ENCODE data around the gene TOX4. TPM values are rescaled to one million over a fixed set of nuclear protein-coding genes. Genes with fewer than 3 reads are reported as not detected.

The TOX4 gene
- total RNA-seq, 1 donor from 2014 or later = 70.6 TPM

DNA sequence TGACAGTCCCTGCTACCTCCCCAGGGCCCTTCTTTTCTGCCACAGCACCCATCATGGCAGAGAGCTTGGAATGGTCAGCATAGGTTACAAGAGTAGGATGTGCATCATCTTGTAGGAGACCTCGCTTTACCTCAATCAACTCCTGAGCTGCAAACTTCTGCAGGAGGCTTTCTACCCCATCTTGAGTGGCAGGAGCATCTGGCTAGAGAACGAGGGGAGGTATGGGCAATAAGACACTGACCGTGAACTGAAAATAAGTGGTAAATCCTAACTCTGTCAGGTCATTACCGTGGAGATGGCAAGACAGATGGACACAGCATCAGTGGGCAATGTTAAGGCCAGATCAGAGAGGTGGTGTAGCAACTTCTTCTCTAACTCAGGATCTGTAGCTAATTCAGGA is 26.4 kb downstream of the TOX4 start:
- no peak for ATAC-seq

DNA sequence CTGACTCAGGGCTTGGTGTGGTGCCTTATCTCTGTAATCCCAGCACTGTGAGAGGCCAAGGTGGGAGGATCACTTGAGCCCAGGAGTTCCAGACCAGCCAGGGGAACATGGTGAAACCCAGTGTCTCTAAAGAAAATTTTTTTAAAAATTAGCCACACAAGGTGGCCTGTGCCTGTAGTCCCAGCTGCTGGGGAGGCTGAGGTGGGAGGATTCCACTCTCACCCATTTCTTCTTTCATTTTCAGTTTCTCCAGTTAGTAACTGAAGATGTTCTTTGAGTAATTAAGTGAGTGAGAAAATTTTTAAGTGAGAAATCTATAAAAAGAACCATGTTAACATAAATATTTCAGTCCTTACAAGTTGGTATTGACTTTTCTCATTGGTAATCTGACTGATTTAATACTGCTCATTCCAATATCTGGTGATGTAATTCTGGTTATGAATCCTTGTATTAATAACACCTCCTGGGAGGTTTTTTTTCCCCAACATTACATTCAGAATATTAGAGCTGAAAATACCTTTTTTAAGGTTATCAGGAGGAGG is 28.1 kb downstream of the TOX4 start:
- no peak for ATAC-seq

DNA sequence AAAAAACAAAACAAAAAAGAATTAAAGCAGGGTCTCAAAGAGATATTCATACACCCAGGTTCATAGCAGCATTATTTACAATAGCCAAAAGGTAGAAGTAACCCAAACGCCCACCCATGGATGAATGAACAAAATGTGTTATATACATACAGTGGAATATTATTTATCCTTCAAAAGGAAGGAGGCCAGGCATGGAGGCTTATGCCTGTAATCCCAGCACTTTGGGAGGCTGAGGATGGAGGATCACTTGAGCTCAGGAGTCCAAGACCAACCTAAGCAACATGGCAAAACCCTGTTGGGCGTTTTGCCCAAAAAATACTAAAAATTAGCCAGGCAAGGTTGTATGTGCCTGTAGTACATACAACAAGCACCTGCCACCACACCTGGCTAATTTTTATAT is 29.6 kb downstream of the TOX4 start:
- no peak for ATAC-seq

DNA sequence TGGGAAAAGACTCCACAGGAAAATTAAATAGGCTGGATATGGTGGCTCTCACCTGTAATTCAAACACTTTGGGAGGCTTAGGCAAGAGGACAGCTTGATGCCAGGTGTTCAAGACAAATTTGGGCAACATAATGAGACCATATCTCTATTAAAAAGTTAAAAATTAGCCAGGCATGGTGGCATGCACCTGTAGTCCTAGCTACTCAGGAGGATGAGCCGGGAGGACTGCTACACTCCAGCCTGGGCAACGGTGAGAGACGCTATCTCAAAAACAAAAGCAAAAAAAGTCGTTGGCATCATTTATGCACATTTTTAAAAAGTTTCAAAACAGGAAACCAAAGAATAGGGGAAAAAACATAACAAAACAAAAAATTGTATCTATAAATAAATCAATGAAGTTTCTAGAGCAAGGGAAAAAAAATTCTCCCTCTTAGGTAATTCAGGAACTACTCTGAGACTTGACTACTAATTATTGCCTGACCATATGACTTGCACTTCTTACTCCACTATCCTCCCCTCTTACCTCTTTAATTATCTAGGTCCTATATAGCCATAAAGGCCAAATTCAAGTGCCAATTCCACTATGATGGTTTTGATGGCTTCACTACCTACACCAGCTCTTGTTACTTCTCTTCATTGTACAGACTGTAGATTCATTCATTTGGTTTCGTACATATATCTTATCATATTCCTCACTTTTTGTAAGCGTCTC is 32.6 kb downstream of the TOX4 start:
- no peak for ATAC-seq

DNA sequence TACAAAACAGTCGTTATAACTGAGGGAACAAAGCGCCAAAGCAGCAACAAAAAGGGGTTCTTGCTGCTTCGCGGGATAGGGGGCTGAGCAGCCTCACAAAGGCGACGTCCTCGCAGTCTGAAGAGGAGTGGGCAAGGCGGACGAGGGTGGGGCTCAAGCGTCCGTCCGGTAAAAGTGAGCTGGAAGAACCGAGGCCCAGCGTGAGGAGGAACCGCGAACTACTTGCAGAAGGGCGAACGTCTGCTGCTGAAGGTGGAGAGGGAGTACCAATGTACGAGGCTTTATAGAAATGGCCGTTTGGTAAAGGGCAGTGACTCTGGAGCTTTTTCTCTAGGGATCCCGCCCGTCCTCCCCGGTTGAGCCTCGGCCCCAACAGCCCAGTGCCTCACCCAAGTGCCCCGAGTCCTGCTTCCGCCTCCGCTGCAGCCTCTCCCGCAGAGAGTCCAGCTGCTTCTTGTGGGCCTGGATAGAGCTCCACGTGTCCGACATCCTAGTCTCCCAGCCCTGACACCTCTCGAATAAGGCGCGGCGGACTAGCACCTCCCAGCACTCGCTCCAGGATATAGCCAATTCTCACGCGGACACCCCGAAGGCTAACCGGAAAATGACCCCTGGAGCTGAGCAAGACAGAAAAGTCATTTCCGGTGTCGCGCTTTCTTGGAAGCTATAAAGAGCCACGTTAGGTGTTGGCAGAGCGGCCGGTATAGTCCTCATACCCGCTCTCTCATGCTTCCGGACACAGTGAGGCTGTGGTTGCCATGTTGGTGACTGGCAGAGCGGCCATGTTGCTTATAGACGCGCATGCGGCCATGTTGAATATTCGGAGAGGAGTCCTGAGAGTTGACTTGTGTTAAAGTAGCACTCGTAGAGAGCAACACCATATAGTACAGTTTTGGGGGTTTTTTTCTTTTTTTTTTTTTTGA is 34.0 kb downstream of the TOX4 start, which contains the start of gene METTL3:
Gene METTL3, minus strand, starts transcription at position 606 of the 923 bp plus-strand sequence. Its CDS starts 117 bp downstream, at position 489.
- ATAC-seq = peak; percentile 100

DNA sequence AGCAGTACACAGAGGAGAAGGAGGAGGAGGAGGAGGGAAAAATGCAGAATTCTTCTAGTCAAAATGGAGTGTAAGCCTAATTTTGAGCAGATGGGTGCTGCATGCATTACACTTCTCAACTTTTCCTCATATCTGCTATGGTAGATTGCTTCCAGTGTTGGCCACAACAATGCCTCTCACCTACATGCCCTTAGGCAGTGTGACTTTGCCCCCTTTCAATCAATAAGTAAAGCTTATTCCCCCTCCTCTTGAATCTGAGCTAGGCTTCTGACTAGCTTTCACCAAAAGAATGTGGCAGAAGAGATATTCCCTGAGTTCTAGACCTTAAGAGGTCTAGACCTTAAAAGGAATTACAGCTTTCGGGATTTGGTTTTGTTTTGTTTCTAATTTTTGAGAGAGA is 37.3 kb downstream of the TOX4 start:
- ATAC-seq = no peak

DNA sequence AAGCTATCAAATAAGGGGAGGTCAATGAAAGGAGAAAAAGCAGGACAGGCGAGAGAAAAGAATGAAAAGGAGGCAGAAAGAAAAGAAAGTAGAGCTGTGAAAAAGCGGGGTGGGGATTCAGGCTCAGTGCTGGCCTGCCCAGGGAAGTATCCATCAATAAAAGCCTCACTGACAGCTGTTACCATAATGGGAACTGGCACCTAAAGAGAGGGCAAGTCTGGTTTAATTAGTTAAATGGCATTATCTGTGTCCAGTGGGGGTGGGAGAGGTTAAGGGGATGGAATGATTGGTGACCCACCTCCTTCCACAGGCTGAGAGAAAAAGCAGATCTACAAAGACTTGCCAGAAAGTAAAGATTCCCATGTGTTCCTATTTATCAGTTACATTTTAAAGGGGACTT is 41.7 kb downstream of the TOX4 start:
- no peak for ATAC-seq

DNA sequence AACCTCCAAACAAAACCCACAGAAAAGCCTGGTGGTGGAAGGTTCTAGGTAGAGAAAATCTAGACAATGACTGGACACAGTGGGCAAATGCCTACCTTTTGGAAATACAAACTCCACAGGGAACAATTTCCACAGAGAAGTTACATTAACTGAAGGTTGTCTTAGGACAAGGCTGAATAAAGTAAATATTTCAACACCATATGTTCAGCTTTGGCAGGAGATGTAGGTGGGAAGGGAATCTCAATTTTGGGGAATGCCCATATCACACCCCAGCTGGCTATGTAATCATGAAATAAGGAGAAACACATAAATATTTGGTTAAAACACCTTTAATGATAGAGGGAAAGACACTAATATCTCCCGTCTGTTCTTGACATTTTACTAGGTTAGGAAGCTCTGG is 43.8 kb downstream of the TOX4 start:
- no peak for ATAC-seq

DNA sequence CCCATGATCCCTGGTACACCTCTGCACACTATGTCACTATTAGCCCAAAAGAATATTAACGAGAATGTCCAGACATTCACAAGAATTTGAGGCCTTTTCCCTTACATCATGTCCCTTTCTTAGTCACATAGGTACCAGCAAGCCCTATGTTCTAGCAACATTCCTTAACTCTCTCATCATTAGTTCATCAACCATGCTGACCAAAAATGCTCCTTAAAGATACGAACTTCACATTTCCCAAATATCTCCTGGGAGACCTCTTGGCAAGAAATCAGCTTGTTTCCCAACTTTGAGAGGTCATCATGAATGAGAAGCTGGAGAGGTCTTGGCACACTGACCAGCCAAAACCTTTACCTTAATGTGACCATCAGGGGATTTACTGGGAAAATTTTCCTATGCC is 44.5 kb downstream of the TOX4 start:
- no peak for ATAC-seq

DNA sequence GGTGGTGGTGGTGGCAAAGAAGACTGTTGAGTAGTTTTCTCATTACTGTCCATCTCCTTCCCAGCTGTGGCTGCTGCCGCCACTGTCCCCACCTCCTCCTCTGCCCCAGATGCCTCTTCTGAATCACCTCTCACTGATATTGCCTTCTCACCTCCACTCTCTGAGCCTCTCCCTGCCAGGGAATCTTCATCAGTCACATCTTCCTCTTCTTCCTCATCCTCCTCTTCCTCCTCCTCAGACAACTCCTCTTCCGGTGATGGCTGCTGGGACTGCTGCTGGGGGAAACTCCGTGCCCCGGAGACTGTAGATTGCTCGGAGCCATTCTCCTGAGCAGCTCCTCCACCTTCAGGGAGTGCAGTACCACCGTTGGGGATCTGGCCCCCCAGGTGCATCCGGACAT is 46.2 kb downstream of the TOX4 start:
- no peak for ATAC-seq

DNA sequence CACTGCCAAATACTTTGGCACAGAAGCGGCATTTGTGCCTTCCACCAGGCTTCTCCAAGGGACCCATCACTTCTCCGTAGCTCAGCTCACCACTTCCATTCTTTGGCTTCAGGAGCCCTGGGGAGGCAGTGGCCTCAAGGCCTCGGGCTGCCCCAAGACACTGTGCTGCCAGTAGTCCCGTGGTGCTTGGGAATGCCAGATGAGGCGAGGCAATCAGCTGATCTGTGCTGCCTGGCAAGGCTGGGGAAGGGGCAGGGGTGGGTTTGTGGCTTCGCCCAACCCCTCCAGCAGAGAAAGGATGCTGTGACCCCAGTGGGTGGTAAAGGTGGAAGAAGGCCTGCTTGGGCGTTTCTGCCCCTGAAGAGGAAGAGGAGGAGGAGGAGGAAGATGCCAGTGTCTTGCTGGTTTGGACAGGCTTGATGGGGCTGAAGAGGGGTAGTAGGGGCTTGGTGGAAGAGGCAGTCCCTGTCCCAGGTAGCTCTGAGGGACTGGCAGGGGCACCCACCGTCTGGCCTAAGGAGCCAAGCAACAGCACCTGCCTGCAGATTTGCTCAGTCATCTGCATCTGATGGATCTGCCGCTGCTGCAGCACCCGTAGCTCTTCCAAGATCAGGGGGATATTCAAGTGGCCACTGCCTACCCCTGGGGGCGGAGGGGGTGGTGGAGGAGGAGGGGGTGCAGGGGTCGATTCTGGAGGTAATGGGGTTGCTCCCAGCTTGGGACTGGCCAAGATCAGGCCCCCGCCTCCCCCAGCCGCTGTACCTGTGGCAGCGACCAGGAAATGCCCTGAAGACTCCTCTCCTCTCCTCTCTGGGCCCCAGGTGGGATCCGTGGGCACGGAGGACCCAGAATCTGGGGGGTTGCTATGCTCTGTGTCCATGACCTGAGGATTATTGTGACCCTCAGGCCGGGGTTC is 47.8 kb downstream of the TOX4 start:
- no peak for ATAC-seq

DNA sequence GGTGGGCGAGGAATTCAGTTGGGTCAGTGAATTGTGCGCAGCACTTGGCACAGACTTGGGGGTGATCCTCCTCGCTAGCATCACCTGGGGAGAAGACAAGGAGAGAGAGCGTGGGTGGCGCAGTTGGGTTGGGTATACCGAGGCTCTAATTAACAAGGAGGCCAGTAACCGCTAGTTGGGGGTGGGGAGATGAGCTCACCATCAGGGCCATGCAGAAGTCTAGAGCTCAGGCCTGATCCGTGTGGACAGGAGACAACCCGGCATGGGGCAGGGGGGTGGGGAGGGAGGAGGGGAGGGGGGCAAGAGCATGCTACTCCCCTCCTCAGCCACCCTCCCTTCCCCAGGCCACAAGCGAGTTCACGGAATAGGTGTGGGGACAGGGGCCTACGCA is 48.6 kb downstream of the TOX4 start:
- peak; percentile 13 for ATAC-seq

DNA sequence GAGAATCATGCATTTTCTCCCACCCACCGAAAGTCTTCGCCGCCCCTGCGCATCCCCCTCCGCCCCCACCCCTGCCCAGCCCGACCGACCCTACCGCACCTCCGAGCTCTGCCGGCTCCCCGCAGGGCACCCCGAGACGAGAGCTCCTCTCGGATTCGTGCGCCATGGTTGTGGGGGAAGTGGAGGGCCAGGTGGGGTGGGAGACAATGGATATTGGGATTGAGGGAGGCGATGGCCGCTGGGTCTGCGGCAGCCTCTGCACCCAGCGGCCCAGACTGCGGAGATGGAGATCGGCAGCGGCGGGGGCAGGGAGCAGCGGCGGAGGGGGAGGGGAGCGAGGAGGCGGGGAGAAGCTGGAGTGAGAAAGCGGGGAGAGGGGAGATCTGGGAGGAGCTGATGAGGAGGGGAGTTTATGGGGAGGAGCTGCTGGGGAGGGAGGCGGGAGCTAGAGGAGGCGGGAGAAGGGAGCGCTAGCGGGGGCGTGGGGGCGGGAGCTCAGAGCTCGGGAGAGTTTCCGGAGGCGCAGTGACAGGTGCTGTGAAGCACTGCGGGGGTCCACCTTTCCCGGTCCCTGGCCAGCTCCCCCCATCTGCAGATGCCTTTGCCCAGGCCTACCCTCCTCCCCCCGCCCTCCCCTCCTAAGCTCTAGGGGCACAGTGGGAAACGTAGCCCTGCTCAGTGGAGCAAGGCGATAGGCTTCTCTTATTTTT is 49.1 kb downstream of the TOX4 start, which contains the start of gene SALL2:
Gene SALL2, minus strand, starts transcription at position 385 of the 710 bp plus-strand sequence. Its CDS starts 219 bp downstream, at position 166.
- peak; percentile 45 for ATAC-seq

DNA sequence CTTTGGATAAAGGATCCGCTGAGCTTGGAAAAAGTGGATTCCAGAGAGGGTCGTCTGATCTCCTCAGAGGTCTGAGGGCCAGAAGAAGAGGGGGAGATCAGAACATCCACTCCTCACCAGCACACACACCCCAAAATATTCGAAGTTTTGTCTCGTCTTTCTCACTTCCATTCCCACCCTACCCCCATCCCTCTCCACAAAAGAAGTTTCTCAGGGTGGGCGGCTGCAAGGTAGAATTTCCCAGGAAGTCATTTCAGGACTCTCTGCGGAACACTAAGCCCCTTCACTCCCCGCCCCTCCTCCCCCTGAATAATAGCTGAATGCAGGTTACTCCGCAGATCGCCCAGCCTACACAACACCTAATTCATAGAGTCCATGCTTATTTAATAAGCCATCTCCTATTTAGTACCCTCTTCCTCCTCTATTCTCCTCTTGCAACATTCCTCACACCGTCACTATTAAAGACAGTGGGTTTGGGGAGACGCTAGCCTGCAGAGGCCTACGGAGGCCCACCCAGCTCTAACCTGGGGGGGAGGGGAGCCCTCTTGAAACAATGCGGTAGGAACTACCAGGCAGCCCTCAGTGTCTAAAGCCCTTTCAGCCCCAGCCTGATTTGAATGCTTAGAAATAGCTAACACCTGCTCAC is 49.8 kb downstream of the TOX4 start:
- no peak for ATAC-seq

DNA sequence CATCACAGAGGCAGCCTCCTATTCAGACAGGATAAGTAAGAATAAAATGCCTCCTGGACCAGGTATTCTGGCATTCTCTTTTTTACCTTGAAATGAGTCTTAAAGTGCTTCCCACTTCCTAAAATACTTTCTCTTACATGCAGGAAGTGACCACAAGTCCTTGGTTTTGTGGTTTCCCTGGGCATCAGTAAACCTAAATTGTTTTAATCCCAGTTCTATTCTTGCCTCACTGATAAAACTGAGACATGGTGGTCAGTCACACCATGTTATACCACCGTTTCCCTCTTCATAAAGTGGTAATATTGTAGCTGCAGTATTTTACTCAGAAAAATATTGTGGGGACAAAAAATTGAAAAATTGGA is 50.3 kb downstream of the TOX4 start:
- ATAC-seq = no peak

DNA sequence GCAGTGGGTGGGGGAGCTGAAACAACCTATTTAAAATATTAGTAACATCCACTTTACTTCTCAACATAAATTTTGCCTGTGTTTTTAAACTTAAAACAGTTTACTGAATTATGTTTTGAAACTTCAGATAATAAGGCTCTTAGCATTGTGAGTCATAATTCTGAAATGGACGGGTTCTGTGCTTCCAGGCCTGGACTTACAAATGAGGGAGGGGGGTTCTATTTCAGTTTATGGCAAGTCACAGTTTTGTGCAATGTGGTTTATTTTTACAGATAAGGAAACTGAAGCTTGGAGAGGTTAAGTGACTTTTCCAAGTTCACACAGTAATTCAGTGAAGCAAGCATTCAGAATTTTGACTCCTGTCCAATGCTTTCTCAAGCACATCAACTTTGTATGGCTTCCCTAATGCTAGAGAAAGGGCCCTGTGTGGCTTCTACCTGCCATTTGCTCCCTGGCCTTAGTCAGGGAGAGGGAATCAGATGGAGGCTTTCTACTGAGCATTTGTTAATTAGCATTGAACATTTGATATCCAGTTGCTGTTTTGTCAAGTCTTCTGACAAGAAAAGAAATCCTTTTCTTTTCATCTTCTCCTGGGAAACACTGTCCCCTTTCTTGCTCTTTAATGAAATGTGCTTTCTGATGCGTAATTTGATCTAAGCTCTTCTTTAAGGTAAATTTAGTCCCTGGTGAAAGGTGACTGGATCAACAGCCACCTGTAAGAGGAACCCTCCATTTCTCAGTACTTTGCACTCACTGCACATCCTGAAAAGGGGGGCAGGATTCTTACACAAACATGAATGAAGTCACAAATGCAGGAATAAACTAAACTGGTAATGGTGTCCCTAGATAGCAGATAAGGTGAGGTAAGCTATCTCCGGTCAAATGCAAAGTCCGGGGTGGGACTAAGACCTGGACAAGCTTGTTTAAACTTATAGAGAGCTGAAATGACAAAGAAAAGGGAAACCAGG is 51.7 kb downstream of the TOX4 start:
- no peak for ATAC-seq

DNA sequence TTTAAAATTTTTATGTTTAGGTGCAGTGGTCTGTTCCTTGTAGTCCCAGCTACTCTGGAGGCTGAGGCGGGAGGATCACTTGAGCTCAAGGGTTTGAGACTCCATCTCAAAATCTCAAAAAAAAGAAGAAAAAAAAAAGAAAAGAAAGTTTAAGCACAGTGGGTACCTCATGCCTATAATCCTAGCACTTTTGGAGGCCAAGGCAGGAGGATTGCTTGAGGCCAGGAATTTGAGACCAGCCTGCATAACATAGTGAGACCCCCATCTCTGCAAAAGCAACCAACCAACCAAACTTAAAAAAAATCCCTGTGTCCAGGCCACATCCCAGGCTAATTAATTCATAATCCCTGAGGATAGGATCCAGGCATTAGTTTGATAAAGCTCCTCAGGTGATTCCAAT is 52.5 kb downstream of the TOX4 start:
- ATAC-seq = no peak

DNA sequence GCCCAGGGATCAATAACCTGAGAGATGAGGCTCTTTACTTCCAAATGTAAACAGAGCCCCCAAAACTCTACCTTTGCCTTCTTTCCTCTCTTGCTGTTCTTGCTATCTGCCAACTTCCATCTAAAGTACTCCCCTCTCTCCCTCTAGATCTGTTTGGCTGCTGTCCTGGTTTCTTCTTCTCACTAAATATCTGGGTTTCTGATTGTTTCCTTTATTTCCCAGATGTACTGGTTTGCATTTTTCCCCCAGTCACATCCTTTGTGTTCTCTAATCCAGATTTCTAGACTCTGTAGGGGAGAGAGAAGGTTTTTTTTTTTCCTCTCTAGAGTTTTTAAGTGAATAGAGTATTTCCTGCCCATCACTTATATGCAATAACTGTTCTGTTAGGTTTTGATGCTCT is 56.3 kb downstream of the TOX4 start:
- no peak for ATAC-seq

DNA sequence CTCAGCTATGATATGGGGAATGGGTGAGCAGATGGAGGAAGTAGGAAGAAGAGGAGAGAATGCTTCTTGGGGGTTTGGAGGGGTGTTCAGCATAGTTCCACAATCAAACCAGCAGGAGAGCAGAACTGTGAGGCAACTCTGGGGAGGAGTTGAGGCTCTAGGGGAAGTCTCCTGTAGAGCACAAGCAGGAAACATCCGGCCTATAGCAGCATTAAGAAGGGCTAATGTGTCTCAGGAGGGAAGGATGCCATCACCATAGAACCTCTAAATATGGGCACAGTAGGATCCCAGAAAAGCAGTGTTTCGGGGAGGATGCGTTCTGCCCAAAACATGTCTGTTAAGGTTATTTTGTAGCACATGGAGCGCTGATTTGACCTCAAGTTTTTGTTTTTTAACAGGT is 57.6 kb downstream of the TOX4 start:
- no peak for ATAC-seq

All from esophagus mucosa (tissue), 1 donor.